Activated T-cell treated with anti-CD3 and anti-CD28 coated beads for 48 hours (primary cell): ENCODE results near the gene POR.
"Not testable (repeated sequence)": the region's sequence is repeated elsewhere in the genome, so short reads cannot be mapped to it uniquely, and the experiment has no call there.

ENCODE experiments used
- DNase-seq: peaks from one replicate; pipeline ENCODE4 v3.0.0-alpha.2; 2020; ENCODE audit warnings: low read depth

POR gene

DNA sequence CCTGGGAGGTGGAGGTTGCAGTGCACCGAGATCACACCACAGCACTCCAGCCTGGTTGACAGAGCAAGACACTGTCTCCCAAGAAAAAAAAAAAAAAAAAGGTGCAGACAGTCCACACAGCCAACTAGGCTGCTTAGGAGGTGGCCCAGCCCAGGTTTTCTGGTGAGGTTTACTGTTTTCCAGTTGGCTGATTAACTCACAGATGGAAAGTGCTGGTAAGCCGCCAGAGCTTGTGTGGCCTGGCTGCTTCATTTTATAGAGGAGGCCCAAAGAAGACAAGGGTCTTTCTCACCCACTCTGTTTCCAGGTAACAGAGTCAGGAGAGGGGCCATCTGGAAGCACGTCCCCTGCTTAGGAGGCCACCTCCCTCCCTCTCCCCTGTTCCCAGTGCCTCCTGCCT lies 29.9 kb upstream of the POR start:
- no peak for DNase-seq

DNA sequence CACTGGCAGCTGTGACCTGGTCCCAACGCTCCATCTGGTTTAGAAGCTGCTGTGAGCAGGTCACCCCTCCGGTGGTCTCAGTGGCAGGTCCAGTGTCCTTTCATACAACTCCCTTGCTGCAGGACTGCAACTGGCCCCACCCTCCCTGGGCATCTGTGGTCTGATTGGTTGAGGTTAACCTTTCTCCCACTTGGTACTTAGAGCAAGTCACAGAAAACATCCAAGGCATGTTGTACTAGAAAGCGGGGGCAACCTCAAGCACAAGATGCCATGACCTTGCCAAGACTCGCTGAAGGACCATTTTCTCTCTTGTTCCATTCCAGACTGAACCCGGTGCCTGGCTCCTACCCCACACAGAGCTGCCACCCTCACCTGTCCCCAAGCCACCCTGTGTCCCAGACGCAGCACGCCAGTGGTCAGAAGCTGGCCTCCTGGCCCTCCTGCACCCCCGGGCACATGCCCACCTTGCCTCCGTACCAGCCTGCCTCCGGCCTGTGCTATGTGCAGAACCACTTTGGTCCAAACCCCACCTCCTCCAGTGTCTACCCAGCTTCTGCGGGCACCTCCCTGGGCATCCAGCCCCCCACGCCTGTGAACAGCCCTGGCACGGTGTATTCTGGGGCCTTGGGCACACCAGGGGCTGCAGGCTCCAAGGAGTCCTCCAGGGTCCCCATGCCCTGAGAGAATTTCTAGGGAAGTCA lies 27.1 kb upstream of the POR start:
- no peak for DNase-seq

DNA sequence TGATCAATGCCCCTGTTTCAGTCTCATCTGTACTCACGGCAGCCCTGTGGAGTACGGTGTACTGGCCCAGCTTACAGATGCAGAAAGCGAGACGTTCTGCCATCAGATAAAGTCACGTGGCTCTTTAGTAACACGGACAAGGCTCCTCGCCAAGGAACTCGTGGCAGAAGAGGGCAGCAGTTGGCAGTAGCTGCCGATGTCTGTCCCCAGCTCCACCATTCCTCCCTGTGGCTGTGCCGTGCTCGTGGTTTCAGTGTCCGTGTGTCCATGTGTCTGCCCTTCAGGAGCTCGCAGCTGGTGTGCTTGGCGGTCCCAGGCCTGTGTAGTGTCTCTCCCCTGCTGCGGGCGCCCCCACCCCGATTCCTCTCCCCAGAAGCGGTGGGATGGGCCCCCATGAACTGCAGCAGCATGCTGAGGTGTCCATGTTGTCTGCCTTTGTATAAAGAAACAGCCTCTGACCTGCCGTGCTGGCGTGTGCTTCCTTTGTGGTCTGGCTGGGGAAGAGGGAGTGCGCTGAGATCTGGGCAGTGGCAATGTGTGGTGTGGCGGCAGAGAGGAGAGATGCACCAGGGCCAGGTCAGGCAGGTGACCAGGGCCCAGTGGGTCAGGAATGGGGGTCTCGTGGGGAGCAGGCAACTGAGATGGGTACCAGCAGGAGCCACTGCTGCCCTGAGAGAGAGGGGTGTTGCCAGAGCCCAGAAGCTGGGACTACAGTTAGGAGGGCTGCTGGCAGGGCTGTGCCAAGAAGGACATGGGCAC lies 26.3 kb upstream of the POR start:
- no peak for DNase-seq

DNA sequence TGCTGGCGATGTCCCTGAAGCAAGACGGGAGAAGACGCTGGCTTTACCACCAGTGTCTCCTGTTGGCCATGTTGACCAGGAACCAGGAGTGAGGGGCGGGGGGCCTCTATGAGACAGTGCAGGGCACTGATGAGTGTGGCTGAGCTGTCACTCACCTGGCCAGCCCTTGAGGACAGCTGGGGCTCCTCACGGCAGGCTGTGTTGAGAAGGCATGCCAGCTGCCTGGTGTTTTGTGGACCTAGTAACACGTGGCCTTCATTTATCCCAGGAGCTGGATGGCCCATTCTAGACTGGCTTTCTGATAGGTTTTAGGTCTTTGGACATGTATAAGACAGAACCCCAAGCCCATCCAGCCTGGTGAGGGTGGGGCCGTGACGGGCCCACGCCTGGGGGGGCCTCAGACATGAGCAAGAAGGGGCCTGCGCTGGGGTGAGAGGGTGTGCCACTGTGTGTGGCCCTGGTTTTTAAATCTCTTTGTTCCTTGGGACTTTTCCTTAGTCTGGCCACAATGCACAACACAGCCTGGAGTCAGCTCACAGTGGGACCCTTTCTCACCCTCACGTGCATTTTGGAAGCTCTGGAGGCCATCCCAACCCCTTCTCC lies 25.6 kb upstream of the POR start:
- no peak for DNase-seq

DNA sequence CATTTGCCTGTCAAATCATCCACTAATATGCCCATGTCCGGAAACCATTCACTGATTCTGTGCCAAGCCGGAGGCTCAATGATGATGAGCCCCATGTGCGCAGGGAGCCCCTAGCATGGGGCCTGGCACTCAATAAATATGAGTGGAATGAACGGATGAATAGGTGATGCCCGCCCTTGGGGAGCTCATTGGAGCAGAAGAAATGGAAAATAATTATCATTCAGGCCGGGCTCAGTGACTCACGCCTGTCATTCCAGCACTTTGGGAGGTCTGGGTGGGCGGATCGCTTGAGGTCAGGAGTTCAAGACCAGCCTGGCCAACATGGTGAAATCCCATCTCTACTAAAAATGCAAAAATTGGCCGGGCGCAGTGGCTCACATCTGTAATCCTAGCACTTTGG lies 25.1 kb upstream of the POR start:
- DNase-seq, result no peak

DNA sequence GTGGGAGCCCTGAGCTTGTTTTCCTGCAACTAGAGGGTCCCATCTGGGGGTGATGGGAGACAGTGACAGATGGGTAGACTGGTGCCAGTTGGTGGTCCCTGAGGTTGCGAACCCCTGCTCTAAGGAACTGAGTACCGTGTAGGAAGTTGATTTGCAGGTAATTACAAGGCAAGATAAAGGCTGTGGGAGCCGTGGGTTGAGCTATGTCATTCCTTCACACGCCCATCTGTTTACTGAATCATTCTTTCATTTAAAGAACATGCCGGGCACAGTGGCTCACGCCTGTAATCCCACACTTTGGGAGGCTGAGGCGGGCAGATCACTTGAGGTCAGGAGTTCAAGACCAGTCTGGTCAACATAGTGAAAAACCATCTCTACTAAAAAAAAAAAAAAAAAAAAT lies 23.7 kb upstream of the POR start:
- DNase-seq, result not testable (repeated sequence)

DNA sequence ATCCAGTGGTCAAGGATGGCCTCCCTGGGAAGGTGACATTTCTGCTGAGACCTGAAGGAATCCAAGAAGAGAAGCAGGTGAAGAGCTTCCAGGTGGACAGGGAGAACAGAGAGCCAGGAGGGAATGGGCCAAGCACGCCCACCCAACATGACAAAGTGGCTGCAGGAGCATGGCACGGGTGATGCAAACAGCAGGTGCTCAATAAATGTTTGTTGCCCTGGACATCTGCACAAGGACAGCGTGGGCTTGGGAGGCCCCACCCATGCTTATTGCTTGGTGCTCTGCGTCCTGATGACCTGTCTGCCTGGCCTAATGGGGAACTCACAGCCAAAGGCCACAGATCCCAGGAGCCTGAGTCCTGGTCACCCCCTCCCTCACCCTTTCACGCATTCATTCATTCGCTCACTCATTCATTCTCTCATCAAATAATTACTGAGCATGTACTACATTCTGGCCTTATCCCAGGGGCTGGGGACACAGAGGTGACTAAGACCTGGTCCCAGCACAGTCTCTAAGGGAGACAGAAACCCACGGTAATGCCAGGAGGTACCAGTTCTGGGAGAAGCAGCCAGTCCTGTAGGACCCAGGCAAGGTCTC lies 23.0 kb upstream of the POR start:
- DNase-seq, result no peak

DNA sequence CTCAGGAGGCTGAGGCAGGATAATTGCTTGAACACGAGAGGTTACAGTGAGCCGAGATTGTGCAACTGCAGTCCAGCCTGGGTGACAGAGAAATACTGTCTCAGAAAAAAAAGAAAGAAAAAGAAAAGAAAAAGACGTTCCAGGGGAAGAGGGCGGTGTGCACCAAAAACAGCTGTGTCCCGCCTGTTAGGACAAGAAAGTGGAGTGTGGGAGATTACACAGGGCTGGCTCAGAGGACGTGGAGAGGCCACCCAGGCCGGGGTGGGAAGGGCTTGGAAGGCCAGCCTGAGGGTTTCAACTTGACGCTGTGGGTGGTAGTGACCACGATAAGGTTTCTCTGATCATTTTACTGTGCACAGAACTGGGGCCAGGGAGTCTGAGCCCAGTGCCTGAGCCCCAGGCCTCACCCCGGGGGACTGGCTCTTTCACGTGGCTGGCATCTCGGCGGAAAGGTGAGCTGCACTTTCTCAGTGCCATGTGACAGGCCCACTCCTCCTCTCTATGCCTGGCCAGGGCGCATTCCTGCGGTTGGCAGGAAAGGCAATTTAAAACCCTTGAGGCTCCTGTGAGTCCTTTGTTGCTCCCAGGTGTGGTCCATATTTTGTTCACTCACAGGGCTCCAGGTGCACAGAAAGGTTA lies 22.2 kb upstream of the POR start:
- no peak for DNase-seq

DNA sequence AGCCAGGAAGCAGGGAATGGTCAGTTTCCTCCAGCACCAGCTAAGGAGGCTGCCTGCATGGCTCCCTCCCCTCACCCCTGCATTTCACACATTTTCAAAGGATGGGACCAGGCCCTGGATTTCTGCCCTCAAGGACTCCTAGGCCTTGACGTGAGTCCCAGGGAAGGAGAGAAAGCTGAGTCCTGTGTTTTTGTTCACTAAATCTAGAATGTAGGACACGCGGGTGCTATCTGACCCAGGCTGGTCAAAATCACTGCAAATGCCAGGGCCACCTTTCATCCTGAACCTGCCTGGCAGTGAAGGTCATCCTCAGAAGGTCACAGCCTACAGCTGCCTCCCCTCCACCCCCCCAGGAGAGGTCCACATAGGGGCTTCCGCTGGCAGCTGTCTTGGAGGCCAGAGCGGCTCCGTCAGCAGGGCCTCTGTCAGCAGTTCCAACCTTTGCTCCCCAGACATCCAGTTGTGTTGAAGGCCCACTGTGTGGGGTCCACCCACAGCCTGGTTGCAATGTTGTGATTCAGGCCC lies 18.1 kb upstream of the POR start:
- DNase-seq, result no peak

DNA sequence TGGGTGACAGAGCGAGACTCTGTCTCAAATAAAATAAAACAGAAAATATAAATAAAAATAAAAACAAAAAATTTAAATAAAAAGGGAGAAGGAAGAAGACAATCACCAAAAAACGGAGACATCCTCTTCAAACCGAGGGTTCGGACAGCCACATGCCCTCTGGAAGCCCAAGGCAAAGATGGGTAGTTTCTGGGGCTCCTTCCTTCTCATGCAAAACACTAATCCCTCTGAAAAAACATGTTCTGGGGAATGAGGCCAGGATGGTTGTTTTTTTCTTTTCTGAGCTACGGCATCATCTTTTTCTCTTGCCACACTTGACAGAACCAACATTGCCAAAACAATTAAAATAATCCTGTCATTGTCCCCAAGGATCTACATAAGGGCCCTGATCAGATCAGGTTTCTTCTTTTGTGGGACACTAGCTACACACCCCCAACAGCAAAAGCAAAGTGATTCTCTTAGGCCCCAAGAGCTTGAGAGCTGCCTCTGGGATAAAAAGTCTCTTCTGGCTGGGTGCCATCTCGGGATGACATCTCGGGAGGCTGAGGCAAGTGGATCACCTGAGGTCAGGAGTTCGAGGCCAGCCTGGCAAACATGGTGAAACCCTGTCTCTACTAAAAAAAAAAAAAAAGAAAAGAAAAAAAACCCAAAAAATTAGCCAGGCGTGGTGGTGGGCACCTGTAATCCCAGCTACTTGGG lies 14.2 kb upstream of the POR start:
- DNase-seq, result no peak

DNA sequence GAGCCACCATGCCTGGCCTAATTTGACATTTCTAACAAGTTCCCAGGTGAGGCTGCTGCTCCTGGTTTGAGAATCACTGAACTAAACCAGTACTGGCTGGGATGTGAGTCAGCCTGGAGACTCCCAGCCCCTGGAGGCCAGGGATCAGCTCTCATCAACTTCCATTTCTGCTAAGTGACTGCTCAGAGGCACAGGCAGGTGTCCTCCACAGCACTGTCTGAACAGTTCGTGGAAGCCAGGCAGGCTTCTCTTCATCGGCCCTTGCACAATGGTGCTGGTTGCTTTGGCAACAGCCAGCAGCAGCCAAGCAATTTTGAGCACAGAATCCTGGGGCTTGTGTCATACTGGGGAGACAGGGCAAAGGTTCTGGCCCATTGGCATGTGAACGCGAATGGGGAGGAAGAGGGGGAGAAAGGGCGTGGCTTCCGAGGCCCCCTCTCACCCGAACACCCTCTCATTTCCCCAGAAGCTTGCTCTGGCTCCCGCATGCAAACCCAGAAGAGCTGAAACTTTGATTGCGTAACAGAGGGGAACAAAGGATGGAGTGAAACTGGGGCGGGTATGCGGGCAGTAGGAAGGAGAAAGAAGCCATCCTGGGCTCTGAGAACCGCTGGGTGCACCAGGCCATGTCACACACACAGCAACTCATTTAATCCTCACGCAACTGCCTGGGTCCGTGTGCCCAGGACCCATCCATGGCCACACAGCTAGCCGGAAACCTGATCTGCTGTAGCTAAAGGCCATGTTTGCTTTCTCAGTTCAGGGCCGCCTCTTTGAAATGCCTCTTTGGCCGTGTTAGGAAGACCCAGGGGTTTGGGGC lies 9.0 kb upstream of the POR start:
- DNase-seq, result no peak

DNA sequence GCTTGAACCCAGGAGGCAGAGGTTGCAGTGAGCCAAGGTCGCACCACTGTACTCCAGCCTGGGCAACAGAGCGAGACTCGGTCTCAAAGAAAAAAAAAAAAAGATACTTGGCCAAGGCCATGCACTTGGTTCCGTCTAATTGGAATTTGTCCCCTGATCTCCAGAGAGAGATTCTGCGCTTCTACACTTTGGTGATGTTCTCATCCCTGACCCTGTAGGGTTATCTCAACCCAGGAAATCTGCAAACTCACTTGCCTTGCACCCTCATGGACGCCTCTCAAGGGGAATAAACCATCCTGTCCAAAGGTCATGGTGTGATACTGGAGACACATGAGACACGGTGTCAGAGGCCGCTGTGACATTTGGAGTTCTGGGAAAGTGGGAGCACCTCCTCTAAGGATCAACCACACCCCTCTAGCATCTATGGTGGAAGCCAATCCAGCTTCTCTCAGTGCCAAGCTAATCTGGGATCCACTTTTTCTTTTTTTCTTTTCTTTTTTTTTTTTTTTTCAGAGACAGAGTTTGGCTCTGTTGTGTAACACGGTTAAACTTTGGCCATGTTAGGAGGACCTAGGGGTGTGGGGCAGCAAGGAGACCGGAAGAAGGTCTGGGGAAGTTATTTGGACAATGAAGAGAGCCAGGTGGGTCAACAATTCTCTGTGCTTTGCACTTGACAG lies 7.8 kb upstream of the POR start:
- DNase-seq, result no peak

DNA sequence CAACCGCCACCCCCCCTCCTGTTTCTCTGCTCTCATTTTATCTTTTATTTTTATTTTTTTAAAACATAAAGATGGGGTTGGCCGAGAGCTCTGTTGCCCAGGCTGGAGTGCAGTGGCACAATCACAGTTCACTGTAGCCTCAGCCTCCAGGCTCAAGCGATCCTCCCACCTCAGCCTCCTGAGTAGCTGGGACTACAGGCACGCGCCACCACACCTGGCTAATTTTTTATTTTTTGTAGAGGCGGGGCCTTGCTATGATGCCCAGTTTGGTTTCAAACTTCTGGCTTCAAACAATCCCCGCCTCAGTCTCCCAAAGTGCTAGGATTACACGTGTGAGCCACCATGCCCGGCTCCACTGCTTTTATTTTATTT lies 7.3 kb upstream of the POR start:
- DNase-seq, result not testable (repeated sequence)

DNA sequence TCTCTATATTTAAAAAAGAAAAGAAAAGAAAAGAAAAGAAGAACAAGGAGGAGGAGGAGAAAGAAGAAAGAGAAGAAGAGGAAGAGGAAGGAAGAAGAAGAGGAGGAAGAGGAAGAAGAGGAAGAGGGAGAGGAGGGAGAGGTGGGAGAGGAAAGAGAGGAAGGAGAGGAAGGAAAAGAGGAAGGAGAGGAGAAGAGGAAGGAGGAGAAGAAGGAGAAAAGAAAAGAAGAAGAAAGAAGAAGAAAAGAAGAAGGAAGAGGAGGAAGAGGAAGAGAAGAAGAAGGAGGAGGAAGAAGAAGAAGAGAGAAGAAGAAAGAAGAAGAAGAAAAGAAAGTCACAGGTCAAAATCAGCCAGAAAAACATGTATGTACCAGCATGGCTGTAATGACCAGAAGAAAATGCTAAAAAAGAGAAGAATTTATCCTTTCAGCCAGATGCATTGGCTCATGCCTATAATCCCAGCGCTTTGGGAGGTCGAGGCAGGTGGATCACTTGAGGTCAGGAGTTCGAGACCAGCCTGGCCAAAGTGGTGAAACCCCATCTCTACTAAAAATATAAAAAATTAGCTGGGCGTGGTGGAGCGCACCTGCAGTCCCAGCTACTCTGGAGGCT lies 5.3 kb upstream of the POR start:
- no peak for DNase-seq

DNA sequence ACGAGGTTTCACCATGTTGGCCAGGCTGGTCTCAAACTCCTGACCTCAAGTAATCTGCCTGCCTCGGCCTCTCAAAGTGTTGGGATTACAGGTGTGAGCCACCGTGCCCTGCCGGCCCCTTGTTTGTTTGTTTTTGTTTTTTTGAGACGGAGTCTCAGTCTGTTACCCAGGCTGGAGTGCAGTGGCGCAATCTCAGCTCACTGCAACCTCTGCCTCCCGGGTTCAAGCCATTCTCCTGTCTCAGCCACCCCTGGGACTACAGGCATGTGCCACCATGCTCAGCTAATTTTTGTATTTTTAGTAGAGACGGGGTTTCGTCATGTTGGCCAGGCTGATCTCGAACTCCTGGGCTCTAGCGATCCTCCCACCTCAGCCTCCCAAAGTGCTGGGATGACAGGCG lies 3.8 kb upstream of the POR start:
- not testable (repeated sequence) for DNase-seq

DNA sequence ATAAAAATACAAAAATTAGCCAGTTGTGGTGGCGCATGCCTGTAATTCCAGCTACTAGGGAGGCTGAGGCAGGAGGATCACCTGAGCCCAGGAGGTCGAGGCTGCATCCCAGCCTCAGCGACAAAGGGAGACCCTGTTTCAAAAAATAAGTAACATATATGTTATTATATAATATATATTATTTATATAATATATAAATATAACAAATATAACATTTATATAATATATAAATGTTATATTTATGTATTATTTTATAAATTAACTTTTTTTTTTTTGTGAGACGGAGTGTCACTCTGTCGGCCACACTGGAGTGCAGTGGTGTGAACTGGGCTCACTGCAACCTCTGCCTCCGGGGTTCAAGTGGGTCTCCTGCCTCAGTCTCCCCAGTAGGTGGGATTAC lies 1.5 kb upstream of the POR start:
- DNase-seq, result no peak

DNA sequence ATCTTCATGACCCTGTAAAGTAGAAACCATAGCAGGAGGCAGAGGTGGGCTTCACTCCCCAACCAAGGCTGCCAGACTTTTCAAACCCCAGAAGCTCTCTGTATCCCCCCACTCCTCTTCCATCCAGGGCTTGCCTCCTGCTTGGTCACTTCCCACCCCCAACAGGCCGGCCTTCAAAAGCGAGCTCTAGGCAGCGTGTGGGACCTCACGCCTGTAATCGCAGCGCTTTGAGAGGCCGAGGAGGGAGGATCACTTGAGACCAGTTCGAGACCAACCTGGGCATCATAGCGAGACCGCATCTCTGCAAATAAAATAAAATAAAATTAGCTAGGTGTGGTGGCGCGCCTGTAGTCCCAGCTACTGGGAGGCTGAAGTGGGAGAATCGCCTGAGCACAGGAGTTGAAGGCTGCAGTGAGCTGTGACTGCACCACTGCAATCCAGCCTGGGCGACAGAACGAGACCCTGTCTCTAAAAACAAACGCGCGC lies 743 bp upstream of the POR start:
- no peak for DNase-seq

DNA sequence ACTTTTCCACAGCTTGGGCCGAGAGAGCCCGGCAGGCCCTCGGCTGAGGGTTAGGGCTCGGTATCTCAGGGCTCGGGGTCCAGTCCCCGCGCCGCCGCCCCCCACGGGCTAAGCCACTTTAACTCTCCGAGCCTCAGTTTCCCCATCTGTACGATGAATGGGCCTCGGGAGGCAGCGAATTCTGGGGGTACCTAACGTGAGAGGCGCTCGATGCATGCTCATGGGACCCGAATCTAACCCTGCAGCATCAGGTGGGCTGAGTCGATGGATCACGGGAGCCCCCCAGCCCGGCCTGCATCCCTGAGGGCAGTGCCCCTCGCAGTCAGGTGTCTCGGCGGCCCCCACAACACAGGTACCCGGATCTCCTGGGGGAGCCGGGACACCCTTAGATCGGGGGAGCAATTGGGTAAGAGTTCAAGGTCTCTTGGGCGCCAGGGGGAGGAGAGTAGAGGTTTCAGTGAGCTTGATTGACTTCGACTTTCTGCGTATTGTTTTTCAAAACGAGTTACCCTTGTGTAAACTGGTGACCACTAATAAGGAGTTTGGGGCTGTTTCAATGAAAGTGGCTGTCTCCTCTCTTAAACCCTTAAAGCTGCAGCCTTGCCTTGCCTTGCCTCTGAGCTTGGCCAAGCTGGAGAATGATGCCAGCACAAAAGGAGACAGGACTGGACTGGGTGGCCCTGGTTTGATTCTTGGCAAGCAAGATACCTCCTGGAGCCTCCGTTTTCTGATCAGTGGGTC lies 631 bp downstream of the POR start:
- DNase-seq, result no peak

DNA sequence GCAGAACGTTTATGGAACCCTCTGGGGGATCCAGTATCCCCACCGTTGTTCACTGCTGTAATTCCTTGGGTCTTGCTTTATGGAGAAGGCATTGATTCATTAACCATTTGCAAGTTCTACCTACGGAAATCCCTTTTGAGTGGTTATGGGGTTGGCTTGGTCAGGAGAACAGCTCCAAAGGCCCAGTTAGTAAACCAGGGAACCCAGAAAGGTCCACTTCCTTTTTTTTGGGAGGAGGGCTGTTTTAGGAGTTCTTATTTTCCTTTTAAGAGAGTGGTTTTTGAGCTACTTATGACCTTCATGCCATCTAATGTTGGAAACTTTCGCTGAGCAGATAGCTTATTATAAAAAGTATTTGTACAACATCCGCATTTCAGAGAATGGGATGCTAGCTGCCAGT lies 1.3 kb downstream of the POR start:
- DNase-seq, result no peak
